ENCODE results near the gene FAM83F. TPM values are rescaled to one million over a fixed set of nuclear protein-coding genes. Genes with fewer than 3 reads are reported as not detected.

Gene FAM83F
- total and polyA plus RNA-seq, 2 experiments from 2014 or later = 0.18 TPM; not detected in 1

DNA sequence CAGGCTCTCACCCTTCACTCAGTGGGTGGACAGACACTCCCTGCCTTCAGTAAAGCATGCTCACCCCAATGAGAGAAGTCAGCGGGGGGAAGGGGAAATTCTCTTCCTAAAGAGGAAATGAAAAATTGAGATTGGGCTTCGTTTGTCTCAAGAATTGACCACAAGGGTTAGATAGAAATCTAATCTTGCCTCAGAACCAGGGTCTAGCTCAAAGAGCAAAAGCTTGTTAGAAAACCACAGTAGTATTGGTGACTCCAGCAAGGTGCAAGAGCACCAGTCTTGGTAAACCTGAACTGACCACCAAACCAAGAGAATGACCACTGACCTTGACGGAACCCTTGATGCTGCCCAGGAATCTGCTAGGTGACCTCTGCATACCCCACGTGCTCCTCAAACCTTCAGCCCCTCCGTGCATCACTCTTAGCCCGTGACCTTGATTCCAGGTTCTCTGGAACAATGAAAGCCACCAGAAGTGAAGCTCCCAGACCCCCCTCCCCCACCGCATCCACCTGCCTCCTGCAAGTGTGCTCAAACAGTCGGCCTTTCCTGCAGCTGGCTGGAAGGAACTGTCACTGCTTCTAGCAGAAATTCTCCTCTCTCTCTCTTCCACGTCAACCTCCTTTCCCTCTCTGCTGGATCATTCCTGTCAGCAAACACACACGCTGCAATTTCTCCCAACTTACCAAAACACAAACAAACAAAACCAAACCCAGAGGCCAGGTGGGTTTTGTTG lies 37.7 kb upstream of the FAM83F start:
- no peak overlapping the region for H3K27ac ChIP-seq
- DNase-seq (ENCODE audit: low read depth in 1 of 2, low spot score in 1 of 2) = no peak
- H3K36me3 ChIP-seq = no peaks in the 10 kb centered on the region
- no peaks in the 10 kb centered on the region for H3K9me3 ChIP-seq (ENCODE audit: low read depth)
- H3K27me3 ChIP-seq = no peaks in the 10 kb centered on the region
- TF ChIP-seq, protein P1, sequence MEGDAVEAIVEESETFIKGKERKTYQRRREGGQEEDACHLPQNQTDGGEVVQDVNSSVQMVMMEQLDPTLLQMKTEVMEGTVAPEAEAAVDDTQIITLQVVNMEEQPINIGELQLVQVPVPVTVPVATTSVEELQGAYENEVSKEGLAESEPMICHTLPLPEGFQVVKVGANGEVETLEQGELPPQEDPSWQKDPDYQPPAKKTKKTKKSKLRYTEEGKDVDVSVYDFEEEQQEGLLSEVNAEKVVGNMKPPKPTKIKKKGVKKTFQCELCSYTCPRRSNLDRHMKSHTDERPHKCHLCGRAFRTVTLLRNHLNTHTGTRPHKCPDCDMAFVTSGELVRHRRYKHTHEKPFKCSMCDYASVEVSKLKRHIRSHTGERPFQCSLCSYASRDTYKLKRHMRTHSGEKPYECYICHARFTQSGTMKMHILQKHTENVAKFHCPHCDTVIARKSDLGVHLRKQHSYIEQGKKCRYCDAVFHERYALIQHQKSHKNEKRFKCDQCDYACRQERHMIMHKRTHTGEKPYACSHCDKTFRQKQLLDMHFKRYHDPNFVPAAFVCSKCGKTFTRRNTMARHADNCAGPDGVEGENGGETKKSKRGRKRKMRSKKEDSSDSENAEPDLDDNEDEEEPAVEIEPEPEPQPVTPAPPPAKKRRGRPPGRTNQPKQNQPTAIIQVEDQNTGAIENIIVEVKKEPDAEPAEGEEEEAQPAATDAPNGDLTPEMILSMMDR (IDR thresholded peaks at IDR 0.05; ENCODE audit: low read depth, low read length) = no peak
- H3K4me3 ChIP-seq = no peak overlapping the region
- peaks cover 21% of the 10 kb centered on the region for H3K4me1 ChIP-seq (ENCODE audit: low read depth)

DNA sequence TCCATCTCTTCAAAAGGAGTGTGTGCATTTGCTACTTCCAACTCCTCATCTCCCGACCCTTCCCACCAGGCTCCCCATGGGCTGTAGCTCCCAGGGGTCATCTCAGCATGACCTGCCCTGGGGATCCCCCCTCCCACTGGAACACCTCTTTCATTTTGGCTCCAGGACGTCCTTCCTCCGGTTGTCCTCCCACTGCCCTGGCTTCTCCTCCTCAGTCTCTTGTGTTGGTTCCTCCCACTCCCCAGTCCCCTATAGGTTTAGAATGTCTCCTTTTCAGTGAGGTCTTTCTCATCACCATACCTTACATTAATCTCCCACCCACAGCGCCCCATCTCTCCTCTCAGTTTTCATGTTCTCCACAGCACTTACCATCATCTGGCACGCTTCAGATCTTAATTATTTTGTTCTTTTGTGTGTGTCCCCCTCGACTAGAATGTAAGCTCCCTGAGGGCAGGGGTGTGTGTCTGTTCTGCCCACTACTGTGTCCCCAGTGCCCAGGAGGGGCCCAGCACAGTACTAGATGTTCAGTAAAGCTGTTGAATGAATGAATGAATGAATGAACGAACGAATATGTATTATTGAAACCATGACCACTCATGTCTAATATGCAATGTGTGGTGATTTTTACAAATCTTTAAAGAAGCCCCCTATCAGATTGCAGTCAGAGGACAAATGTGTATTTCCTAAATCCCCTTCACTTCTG lies 36.6 kb upstream of the FAM83F start:
- Histone ChIP-seq H3K36me3 (no peaks in the 10 kb centered on the region), H3K27ac (no peak overlapping the region), H3K4me3 (no peak overlapping the region), H3K4me1 (ENCODE audit: low read depth) (peaks cover 13% of the 10 kb centered on the region), H3K27me3 (no peaks in the 10 kb centered on the region), H3K9me3 (ENCODE audit: low read depth) (no peaks in the 10 kb centered on the region)
- no peak for DNase-seq (ENCODE audit: low read depth in 1 of 2, low spot score in 1 of 2)
- TF ChIP-seq, protein P1 (IDR thresholded peaks at IDR 0.05; ENCODE audit: low read depth, low read length) = no peak

DNA sequence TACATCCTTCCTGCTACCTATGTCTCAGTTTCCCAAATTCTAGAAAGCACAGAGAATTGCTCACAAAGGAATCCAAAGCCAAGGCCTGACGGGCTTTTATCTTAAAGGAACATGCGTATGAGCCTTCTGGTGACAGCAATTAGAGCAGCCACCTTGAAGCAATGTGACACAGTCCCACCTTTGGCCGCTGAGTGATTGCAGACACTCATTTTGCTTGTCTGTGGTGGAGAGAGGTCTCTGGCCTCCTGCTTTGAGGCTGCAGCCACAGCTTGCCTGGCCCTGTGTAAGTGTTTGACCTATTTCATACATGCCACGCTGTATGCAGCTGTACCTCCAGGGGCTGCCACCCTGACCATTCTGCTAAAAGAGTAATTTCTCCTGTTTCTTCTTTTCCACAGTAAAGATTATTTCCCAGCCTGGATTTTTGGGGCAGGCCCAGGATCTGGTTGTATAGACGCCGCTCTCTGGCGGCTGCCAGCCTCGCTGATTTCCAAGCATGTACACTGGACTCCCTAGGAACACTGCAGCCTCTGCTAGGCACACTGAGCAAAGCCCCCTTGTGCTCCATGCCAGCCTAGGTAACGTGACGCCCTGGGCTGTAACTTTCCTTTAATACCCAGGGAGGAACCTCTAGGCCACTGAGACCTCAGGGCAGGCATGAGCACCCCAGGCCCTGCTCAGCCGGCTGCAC lies 35.7 kb upstream of the FAM83F start:
- Histone ChIP-seq H3K4me3 (no peak overlapping the region), H3K36me3 (no peaks in the 10 kb centered on the region), H3K27me3 (no peaks in the 10 kb centered on the region), H3K27ac (no peak overlapping the region), H3K4me1 (ENCODE audit: low read depth) (peaks cover 5% of the 10 kb centered on the region), H3K9me3 (ENCODE audit: low read depth) (no peaks in the 10 kb centered on the region)
- TF ChIP-seq, protein P1 (IDR thresholded peaks at IDR 0.05; ENCODE audit: low read depth, low read length) = no peak
- DNase-seq (ENCODE audit: low read depth in 1 of 2, low spot score in 1 of 2) = peak in 1 of 2 donors; percentile 17

DNA sequence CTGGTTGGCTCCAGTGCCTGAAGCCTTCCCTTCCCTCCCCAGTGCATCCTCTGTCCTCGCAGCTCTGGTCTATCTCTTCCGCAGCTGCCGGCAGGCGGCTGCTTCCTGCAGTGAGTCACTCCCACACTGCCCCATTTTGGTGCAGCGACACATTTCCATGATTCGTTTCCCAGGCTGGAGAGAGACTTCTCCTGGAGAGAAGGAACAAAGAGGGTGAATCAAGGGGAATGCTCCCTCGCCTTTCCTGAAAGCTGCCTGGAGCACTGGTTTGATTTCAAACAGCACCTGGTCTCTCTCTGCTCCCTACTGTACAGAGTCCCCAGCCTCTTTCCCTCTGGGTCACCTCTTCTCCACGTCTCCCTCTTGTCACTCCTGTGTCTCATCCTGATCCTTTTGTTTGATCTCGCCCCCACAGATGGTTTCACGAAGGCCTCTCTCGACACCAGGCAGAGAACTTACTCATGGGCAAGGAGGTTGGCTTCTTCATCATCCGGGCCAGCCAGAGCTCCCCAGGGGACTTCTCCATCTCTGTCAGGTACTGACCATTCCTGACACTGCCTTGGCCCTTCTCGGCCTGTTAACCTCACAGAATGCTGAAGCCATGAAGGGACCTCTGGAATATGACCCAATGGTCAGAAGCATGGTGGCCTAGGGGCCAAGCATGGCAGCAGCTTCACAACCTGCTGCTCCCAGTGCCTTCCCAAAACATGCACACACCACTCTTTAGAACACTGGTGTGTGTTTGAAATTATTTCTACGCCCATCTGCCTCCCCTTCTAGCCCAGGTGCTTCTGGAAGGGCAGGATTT lies 34.9 kb upstream of the FAM83F start, which contains the start of gene TMA7B:
TMA7B (plus strand) TSS at position 758 of the 808 bp plus-strand sequence. CDS start 3,978 bp downstream, outside the sequence.
- H3K4me1 ChIP-seq (ENCODE audit: low read depth) = peaks cover 5% of the 10 kb centered on the region
- TF ChIP-seq, protein P1 (IDR thresholded peaks at IDR 0.05; ENCODE audit: low read depth, low read length) = peak; percentile 54
- no peak within 1 kb of the TSS for H3K4me3 ChIP-seq
- H3K27ac ChIP-seq = no peak within 1 kb of the TSS
- no peaks in the 10 kb centered on the region for H3K27me3 ChIP-seq
- peak in 1 of 2 donors; percentile 70 for DNase-seq (ENCODE audit: low read depth in 1 of 2, low spot score in 1 of 2)
- H3K9me3 ChIP-seq (ENCODE audit: low read depth) = no peaks in the 10 kb centered on the region
- no peaks in the 10 kb centered on the region for H3K36me3 ChIP-seq
